ENCODE data around the gene MLLT11.

DNA sequence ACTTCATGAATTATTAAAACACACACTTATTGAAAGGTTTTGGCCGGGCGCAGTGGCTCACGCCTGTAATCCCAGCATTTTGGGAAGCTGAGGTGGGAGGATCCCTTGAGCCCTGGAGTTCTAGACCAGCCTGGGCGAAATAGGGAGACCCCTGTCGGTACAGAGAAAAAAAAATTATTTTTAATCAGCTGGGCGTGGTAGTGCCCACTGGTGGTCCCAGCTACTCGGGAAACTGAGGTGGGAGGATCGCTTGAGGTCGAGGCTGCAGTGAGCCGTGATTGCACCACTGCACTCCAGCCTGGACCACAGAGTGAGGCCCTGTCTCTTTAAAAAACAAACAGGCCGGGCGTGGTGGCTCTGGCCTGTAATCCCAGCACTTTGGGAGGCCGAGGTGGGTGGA, 12.0 kb downstream of the MLLT11 start:
- TF ChIP-seq POLR2AphosphoS5 (IDR thresholded peaks at IDR 0.05) (no peak), CTCF (IDR thresholded peaks at IDR 0.05) (no peak), POLR2A (IDR thresholded peaks at IDR 0.05) (no peak), EP300 (IDR thresholded peaks at IDR 0.05) (no peak)

Measured in upper lobe of left lung (tissue), 4 donors.